Measurements from ENCODE around the gene IGDCC3. TPM values are rescaled to one million over a fixed set of nuclear protein-coding genes. Genes with fewer than 3 reads are reported as not detected.
A peak's percentile ranks its signal among the peaks of the same experiment; 100 is the strongest.

Gene IGDCC3
- total and polyA plus RNA-seq, 2 donors (not counting 3 experiments of a cell fraction or from before 2014, with no cell fraction given), result 0.03 TPM; not detected in 1

DNA sequence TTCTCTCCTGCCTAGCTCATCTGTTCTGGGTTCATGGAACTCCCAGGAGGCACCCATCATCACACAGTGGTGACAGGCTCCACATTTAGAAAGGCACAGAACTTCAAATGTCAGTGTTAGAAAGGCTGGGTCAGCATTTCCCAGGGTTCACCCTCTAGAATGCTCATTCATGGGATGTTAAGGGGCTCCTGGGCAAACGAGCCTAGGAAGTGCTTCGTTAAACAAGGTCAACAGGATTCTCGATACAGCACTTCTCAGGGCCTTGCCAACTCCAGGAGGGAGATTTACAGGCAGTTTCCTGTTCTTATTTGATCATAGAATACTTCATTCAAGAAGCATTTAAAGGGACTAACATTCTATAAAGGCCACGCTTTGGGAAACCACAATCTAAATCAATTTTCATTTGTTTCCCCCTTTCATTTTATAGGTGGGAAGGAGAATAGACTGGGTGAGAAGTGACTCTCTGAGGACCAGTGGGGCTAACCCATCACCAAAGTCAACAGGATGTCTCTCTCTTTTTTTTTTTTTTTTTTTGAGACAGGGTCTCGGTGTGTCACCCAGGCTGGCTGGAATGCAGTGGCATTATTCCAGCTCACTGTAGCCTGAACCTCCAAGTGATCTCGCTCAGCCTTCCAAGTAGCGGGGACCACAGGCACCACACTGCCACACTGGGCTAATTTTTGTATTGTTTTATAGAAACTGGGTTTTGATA, 30.7 kb upstream of the IGDCC3 start:
- intact Hi-C loops (cut with micrococcal nuclease) (no loop called here), dilution Hi-C loops (cut with MboI; ENCODE audit: extremely low pct_ligation_motif_present, low sequenced_read_pairs) (no loop called here)
- Histone ChIP-seq H3K27me3 (ENCODE audit: control insufficient read depth in 2 of 2, insufficient read depth in 2 of 2, low read length in 2 of 2) (peaks cover 4 to 25% of the 10 kb centered on the region in 2 experiments), H3K4me1 (ENCODE audit: control insufficient read depth, extremely low read depth, insufficient read depth, low read length) (no peaks in the 10 kb centered on the region), H3K9ac (replicated peaks; ENCODE audit: extremely low read depth, insufficient read depth, low read length) (no peak overlapping the region), H2AFZ (ENCODE audit: low read depth, low read length) (no peak overlapping the region), H3K4me3 (replicated peaks in 1 of 3; ENCODE audit: insufficient read depth in 1 of 3, low read depth in 1 of 3, low read length in 3 of 3) (no peak overlapping the region), H4K20me1 (replicated peaks; ENCODE audit: control insufficient read depth, extremely low read depth, insufficient read depth, low read length) (no peaks in the 10 kb centered on the region), H3K36me3 (ENCODE audit: control insufficient read depth in 2 of 2, extremely low read depth in 1 of 2, insufficient read depth in 2 of 2, low read length in 2 of 2) (no peaks in the 10 kb centered on the region), H3K9me1 (replicated peaks; ENCODE audit: control insufficient read depth, extremely low read depth, insufficient read depth, low read length) (no peaks in the 10 kb centered on the region), H3K9me3 (replicated peaks; ENCODE audit: control insufficient read depth, insufficient read depth, low read length) (no peaks in the 10 kb centered on the region), H3K4me2 (ENCODE audit: insufficient read depth, low read length) (no peak overlapping the region), H3K79me2 (ENCODE audit: control insufficient read depth, insufficient read depth, low read length) (no peaks in the 10 kb centered on the region), H3K27ac (ENCODE audit: insufficient read depth, low read depth, low read length) (no peak overlapping the region)
- FAIRE-seq (no peak), DNase-seq (ENCODE audit: low read depth, low spot score) (peak; percentile 26)
- TF ChIP-seq, protein P1, sequence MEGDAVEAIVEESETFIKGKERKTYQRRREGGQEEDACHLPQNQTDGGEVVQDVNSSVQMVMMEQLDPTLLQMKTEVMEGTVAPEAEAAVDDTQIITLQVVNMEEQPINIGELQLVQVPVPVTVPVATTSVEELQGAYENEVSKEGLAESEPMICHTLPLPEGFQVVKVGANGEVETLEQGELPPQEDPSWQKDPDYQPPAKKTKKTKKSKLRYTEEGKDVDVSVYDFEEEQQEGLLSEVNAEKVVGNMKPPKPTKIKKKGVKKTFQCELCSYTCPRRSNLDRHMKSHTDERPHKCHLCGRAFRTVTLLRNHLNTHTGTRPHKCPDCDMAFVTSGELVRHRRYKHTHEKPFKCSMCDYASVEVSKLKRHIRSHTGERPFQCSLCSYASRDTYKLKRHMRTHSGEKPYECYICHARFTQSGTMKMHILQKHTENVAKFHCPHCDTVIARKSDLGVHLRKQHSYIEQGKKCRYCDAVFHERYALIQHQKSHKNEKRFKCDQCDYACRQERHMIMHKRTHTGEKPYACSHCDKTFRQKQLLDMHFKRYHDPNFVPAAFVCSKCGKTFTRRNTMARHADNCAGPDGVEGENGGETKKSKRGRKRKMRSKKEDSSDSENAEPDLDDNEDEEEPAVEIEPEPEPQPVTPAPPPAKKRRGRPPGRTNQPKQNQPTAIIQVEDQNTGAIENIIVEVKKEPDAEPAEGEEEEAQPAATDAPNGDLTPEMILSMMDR (IDR thresholded peaks at IDR 0.05; ENCODE audit: extremely low read depth in 1 of 2, insufficient read depth in 1 of 2, low read depth in 1 of 2, low read length in 2 of 2), result no peak
- no peak for TF ChIP-seq FOS (IDR thresholded peaks at IDR 0.05; ENCODE audit: borderline replicate concordance, insufficient read depth, low read length)
- TF ChIP-seq POLR2A (IDR thresholded peaks at IDR 0.05; ENCODE audit: low read depth, low read length), result no peak
- TF ChIP-seq, protein P2, sequence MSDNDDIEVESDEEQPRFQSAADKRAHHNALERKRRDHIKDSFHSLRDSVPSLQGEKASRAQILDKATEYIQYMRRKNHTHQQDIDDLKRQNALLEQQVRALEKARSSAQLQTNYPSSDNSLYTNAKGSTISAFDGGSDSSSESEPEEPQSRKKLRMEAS (IDR thresholded peaks at IDR 0.05; ENCODE audit: insufficient read depth, insufficient read length), result no peak
- no peak for TF ChIP-seq MYC (IDR thresholded peaks at IDR 0.05; ENCODE audit: low read depth, low read length)
- no peak for TF ChIP-seq JUN (IDR thresholded peaks at IDR 0.05; ENCODE audit: borderline replicate concordance, insufficient read depth, insufficient read length, low read depth)
- TF ChIP-seq POLR2AphosphoS5 (IDR thresholded peaks at IDR 0.05; ENCODE audit: insufficient read depth, low read depth, low read length), result no peak
- no peak for TF ChIP-seq GATA2 (IDR thresholded peaks at IDR 0.05; ENCODE audit: insufficient read depth, insufficient read length, low read depth, low read length)
- TF ChIP-seq EZH2 (IDR thresholded peaks at IDR 0.05; ENCODE audit: borderline replicate concordance, low read depth, low read length, severe bottlenecking), result no peak
- no TSS peak for BruUV-seq (replicated peaks)
- ChIA-PET POLR2A (no interaction called here), CTCF (interaction anchor here (3.1 kb wide), 1 partner anchor 8 kb away, joined by 18 read pairs; no protein-coding TSS in a partner anchor)
